HG02678 (cell line): ENCODE results near the gene SLC1A2.
"Not testable (repeated sequence)": the region's sequence is repeated elsewhere in the genome, so short reads cannot be mapped to it uniquely, and the experiment has no call there.

Experiments
- ATAC-seq: cut with Tn5 transposase; IDR thresholded peaks from one replicate; pipeline ENCODE4 v1.9.1; 2021; ENCODE audit warnings: mild to moderate bottlenecking, moderate library complexity; ENCODE audit not compliant: unreplicated experiment

The SLC1A2 gene

DNA sequence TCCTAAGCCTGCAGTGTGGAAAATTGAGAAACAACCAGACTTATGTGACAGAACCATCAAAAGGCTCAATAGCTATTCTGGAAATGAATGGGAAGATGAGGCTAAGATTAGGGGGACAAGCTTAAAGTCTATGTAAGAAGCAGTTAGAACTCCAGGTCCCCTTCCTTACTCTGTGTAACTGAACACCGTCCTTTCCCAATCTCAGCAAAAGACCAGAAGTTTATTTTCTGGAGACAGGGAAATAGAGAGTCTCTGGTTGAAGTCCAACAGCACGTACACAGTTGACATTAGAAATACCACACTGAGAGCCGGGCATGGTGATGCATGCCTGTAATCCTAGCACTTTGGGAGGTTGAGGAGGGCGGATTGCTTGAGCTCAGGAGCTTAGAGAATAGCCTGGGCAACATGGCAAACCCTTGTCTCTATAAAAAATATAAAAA is 186.4 kb downstream of the SLC1A2 start:
- no peak for ATAC-seq

GRCh38 chr11:35231076-35231860 is 188.1 kb downstream of the SLC1A2 start:
- ATAC-seq = no peak

DNA sequence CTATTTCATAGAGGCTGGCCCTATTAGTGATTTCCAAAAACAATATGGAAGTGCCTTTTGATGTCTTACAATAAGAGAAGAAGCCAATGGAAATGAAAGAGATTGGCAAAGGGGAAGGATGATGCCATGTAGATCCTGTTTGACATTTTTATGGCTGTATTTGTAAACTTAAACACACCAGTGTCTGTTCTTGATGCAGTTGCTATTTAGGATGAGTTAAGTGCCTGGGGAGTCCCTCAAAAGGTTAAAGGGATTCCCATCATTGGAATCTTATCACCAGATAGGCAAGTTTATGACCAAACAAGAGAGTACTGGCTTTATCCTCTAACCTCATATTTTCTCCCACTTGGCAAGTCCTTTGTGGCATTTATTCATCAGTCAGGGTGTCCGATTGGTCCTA is 189.0 kb downstream of the SLC1A2 start:
- ATAC-seq = no peak

- ATAC-seq = no peak
Observed at GRCh38 chr11:35228328-35228725, 191.0 kb downstream of the SLC1A2 start.

DNA sequence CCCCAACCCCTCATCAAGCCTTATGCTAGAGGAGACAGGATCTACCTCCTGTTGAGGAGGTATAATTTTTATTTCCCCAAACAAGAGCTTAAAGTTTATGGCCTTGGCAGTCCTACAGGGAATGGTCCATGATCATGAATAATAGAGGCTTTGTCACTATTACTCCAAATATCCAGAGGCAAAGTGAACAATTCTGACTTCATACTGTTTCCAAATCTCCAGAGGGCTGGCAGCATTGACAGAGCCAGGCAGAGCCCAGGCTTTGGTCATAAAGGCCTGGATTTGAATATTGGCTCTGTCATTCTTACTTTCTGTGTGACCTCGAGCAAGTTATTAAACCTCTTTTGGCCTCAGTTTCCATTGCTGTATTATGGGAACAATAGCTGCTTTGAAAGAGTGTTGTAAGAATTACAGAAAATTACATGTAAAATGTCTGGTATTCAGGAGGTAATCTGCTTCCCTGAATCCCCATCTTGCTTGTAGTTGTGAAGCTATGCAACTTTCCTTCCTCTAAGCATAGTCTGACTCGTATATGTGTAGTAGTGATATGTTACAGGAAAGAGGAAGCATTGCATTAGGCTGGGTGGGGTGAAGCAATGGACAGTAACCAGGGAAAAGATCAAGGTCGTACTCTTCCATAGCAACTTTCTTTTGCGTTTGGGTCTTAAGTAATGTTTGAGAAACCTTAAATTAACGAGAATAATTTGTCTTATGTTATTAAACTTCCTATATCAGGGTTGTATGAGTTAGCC is 191.6 kb downstream of the SLC1A2 start:
- no peak for ATAC-seq

- not testable (repeated sequence) for ATAC-seq
Observed at GRCh38 chr11:35226756-35227155, 192.6 kb downstream of the SLC1A2 start.

GRCh38 chr11:35225946-35226520 is 193.3 kb downstream of the SLC1A2 start:
- no peak for ATAC-seq

DNA sequence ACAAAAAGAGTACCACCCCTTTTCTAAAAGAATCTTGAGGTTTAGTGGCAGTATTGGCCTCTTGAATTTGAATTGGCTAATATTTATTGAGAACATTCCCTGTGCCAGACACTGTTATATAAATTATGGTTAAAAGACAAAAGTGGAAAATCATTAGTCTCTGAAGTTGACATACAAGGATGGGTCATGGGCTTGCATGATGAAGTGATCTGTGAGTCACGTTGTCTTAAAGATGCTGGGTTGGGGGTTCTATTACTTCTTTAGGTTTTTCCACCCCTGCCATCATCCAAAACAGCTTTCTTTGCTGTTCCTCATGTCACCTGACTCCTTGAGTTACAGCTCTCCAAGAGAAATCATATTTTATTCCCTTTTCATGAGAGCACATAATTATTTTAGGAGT is 195.4 kb downstream of the SLC1A2 start:
- ATAC-seq = no peak

- no peak for ATAC-seq
Observed at GRCh38 chr11:35223371-35223796, 196.0 kb downstream of the SLC1A2 start.

DNA sequence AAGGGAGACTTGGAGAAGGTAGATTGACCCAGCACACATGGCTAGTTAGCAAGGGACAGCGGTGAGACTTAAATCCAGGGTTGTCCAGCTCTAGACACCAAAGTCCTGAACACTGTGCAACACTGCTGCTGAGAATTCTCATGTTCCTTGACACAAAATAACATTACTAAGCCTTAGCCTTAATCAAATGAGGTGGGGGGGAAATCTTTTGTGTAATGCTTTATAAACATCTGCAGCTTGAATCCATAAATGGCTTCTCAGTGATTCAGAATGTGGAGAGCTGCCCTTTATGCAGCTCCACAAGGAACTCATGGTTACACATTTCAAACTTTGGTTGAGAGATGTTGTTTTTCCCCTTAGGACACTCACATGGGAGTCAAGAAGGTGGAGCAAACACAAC is 200.4 kb downstream of the SLC1A2 start:
- no peak for ATAC-seq

- no peak for ATAC-seq
Observed at GRCh38 chr11:35216962-35217678, 202.2 kb downstream of the SLC1A2 start.

GRCh38 chr11:35215945-35216344 is 203.4 kb downstream of the SLC1A2 start:
- no peak for ATAC-seq

GRCh38 chr11:35214792-35215193 is 204.6 kb downstream of the SLC1A2 start:
- no peak for ATAC-seq

- ATAC-seq = no peak
Observed at GRCh38 chr11:35214226-35214770, 205.1 kb downstream of the SLC1A2 start.

DNA sequence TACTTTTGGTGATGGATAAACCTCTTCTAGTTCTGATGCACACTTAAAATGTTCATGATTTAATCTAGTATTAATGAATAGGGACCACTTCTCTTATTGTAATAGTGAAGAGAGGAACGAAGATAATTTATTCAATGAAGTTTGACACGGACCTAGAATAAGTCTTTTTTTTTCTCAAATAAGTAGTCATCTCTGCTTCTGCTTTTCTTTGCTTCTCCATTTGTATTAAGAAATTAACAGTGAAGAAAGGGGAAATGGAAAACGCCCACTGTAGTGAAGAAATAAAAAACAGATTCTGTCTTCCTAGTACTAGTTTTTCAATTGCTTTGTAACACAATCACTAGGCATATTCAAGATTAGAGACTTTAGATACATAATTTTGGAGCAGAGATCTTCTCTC is 207.4 kb downstream of the SLC1A2 start:
- no peak for ATAC-seq

- no peak for ATAC-seq
Observed at GRCh38 chr11:35210876-35211546, 208.3 kb downstream of the SLC1A2 start.

DNA sequence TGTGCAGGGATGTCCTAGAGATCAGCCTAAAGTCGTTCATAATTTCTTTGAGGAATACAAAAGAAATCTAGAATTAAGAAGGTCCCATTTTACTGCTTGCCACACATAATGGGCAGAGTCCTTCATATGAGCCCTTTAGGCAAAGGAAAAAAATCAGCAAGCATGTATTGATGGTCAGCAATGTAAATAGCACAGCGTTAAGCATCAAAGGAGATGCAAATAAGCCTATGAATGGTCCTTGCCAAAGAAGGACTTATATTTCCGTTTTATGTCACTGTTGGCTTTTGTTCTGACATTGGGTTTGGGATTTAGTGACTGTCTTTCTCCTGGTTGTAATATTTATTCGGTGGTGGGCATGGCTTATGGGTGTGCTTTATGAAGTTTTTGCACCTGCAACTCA is 210.6 kb downstream of the SLC1A2 start:
- ATAC-seq = no peak

DNA sequence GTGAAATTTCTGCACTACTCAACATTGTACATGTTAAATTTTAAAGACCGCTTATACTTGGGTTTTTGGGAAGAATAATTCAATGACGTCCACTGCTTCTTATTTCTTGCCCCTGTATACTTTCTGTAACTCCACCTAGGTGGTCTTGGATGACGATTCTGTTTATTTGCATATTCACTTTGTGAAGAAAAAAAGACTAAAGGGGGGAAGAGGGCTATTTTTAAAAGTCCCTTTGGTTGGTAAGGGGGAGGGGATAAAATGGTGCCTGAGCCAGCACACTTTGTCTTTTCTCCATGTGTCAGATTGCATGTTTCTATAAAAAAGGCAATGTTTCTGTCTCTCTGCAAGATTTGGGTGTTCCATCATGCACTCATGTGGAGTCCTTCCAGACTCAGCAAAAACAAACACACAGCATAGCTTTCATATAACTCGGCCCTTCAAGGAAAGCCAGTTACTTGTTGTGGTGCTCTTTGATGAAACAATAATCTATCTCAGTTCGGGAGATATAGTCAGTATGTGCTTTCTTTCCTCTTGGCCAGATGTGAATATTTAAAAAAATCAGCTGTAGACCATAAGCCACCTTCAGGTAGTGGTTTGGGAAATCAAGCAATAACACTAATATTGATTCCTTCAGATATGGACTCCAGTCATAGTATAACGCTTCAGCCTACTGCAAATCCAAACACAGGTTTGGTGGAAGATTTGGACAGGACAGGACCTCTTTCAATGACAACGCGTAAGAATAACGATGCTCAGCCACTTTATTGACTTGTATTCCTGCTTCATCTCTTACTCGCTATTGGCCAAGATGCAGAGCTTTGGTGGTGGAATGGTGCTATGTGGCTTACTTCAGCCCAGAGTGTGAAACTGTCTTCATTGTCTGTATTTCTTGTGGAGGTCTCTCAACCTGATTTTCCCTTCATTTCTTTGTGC is 211.6 kb downstream of the SLC1A2 start:
- no peak for ATAC-seq

DNA sequence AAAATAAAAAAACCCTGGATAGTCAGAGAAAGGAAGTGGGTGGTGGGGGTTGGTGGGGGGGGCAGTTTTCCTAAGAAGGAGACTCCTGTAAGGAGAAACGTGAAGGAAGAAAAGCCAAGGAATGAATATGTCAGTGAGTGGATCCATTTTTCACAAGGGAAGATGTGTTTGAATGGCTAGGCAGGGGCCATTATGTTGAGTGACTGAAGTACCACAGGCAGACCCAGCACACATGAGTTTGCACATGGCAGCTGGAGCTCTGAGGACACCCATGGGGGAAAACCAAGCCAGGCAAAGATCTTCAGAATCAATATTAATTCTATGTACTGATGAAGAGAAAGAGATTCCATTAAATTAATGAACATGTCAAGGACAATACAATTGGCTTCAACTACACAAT is 212.7 kb downstream of the SLC1A2 start:
- no peak for ATAC-seq
